ENCODE results near the gene SYCE3.

DNA sequence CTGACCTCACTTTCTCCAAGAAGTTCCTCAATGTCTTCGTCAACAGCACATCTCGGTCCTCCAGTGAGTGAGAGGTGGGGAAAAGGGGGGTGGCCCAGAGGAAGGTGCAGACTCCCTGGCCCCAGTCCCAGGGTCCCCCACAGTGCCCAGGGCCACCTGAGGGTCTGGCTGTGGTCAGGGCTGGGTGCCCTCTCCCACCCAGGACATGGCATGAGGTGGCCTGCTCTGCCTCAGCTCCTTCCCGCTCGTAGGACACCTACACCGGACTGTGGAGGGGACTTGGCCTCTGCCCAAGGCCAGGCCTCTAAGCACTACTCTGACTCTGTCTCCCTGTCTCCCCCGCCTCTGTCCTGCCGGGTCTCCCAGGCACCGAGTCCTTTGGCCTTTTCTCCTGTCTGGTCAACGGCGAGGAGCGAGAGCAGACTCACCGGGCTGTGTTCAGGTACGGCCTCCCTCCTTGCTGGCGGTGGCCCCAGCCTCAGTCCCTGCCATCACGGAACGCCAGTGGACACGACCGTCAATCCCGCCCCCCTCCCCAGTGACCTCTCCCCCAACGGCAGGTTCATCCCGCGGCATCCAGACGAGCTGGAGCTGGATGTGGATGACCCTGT is 42.4 kb upstream of the SYCE3 start:
- TF ChIP-seq, protein P1, sequence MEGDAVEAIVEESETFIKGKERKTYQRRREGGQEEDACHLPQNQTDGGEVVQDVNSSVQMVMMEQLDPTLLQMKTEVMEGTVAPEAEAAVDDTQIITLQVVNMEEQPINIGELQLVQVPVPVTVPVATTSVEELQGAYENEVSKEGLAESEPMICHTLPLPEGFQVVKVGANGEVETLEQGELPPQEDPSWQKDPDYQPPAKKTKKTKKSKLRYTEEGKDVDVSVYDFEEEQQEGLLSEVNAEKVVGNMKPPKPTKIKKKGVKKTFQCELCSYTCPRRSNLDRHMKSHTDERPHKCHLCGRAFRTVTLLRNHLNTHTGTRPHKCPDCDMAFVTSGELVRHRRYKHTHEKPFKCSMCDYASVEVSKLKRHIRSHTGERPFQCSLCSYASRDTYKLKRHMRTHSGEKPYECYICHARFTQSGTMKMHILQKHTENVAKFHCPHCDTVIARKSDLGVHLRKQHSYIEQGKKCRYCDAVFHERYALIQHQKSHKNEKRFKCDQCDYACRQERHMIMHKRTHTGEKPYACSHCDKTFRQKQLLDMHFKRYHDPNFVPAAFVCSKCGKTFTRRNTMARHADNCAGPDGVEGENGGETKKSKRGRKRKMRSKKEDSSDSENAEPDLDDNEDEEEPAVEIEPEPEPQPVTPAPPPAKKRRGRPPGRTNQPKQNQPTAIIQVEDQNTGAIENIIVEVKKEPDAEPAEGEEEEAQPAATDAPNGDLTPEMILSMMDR (IDR thresholded peaks at IDR 0.05; ENCODE audit: low read depth, low read length) = no peak
- no peak for TF ChIP-seq EZH2phosphoT487 (IDR thresholded peaks at IDR 0.05; ENCODE audit: low read depth)

All from OCI-LY3 (cell line).